ENCODE data around the gene NR2C2. TPM values are rescaled to one million over a fixed set of nuclear protein-coding genes. Genes with fewer than 3 reads are reported as not detected.

The NR2C2 gene
- total and polyA plus RNA-seq, 2 of the 13 experiments (the other 11 are each of a cell fraction or from before 2014, with no cell fraction given): 7.8 to 11.8 TPM

GRCh38 chr3:14920536-14920935 is 26.8 kb upstream of the NR2C2 start (continued):
- TF ChIP-seq CERS6 (CRISPR knock-in tag; IDR thresholded peaks at IDR 0.05) (no peak), ELF3 (CRISPR knock-in tag; IDR thresholded peaks at IDR 0.05) (no peak), PLSCR1 (CRISPR knock-in tag; IDR thresholded peaks at IDR 0.05; ENCODE audit: borderline replicate concordance) (no peak)

GRCh38 chr3:14921034-14921616 is 26.3 kb upstream of the NR2C2 start:
- H3K4me2 ChIP-seq (ENCODE audit: low read depth, low read length): peak overlapping the region; percentile 49
- intact Hi-C loops (cut with micrococcal nuclease; ENCODE audit: unreplicated experiment): loop anchor here (1.0 to 5.0 kb wide), 3 partner anchors 130 to 289 kb away; no protein-coding TSS in a partner anchor
- H4K20me1 ChIP-seq (ENCODE audit: insufficient read depth, low read length): no peaks in the 10 kb centered on the region
- peak; percentile 90 for ATAC-seq
- no peak overlapping the region for H3K27ac ChIP-seq (ENCODE audit: extremely low read length, insufficient read depth, low read length)
- H3K4me1 ChIP-seq (ENCODE audit: insufficient read depth, low read length): peaks cover 6% of the 10 kb centered on the region; the same call in 1 of the 2 replicates
- in situ Hi-C loops (cut with HindIII; ENCODE audit: extremely low pct_ligation_motif_present, low pct_unique_long_range_greater_than_20kb): loop anchor here (5.0 to 10.0 kb wide), 3 partner anchors 124 to 249 kb away; no protein-coding TSS in a partner anchor
- DNase-seq (ENCODE audit: low spot score): peak; percentile 68
- no peaks in the 10 kb centered on the region for H3K36me3 ChIP-seq (replicated peaks in 1 of 2; ENCODE audit: control insufficient read depth in 1 of 2, insufficient read depth in 2 of 2, low read length in 2 of 2)
- BruUV-seq (replicated peaks): no TSS peak
- POLR2A ChIA-PET: interaction anchor here (0.9 kb wide), 1 partner anchor 27 kb away, joined by 3 read pairs; no protein-coding TSS in a partner anchor
- peak; percentile 52 for FAIRE-seq
- H3K9ac ChIP-seq (ENCODE audit: insufficient read depth, low read depth, low read length): no peak overlapping the region
- H3K27me3 ChIP-seq (ENCODE audit: control insufficient read depth in 1 of 2, insufficient read depth in 2 of 2, low read length in 2 of 2): peaks cover 0 to 42% of the 10 kb centered on the region in 2 experiments; a peak in 2 of 5 replicates
- H3K79me2 ChIP-seq (ENCODE audit: insufficient read depth, low read length): no peaks in the 10 kb centered on the region
- CTCF ChIA-PET (ENCODE audit: low intra/inter-chr PET ratio, low total read pairs): interaction anchor here (1.2 to 2.9 kb wide), 4 partner anchors 130 to 287 kb away, joined by 6 to 31 read pairs (median 16); no protein-coding TSS in a partner anchor
- WGBS (ENCODE audit: low lambda C conversion rate): 63% methylated on average over 1 of the region's 10 CpGs
- H2AFZ ChIP-seq (ENCODE audit: low read length): no peak overlapping the region
- H3K4me3 ChIP-seq (replicated peaks in 1 of 3; ENCODE audit: insufficient read depth in 1 of 3, low read depth in 2 of 3, low read length in 3 of 3): no peak overlapping the region; a peak in 1 of 6 replicates
- no peaks in the 10 kb centered on the region for H3K9me3 ChIP-seq (ENCODE audit: low read length)
- TF ChIP-seq ATF5 (CRISPR knock-in tag; IDR thresholded peaks at IDR 0.05; ENCODE audit: low read depth) (no peak), GLMP (CRISPR knock-in tag; IDR thresholded peaks at IDR 0.05; ENCODE audit: borderline replicate concordance) (no peak), ZNF839 (CRISPR knock-in tag; IDR thresholded peaks at IDR 0.05; ENCODE audit: borderline replicate concordance) (no peak), CENPX (CRISPR knock-in tag; IDR thresholded peaks at IDR 0.05) (no peak), ZNF230 (CRISPR knock-in tag; IDR thresholded peaks at IDR 0.05) (no peak), RAD21 (CRISPR knock-in tag; IDR thresholded peaks at IDR 0.05) (peak; percentile 96), NR1H2 (CRISPR knock-in tag; IDR thresholded peaks at IDR 0.05; ENCODE audit: borderline replicate concordance, low read depth) (no peak), MATR3 (CRISPR knock-in tag; IDR thresholded peaks at IDR 0.05) (no peak), ZNF331 (CRISPR knock-in tag; IDR thresholded peaks at IDR 0.05) (peak; percentile 31; the same call in 1 of the 2 replicates), ZNF749 (CRISPR knock-in tag; IDR thresholded peaks at IDR 0.05; ENCODE audit: borderline replicate concordance) (no peak), CEBPG (CRISPR knock-in tag; IDR thresholded peaks at IDR 0.05) (no peak), NKX3-1 (CRISPR knock-in tag; IDR thresholded peaks at IDR 0.05) (no peak), HES4 (CRISPR knock-in tag; IDR thresholded peaks at IDR 0.05; ENCODE audit: borderline replicate concordance) (peak; percentile 52; the same call in 1 of the 2 replicates), TFAP4 (IDR thresholded peaks at IDR 0.05; ENCODE audit: borderline replicate concordance, low read depth) (no peak), SAFB2 (CRISPR knock-in tag; IDR thresholded peaks at IDR 0.05; ENCODE audit: borderline replicate concordance, low read depth) (no peak), FOXM1 (CRISPR knock-in tag; IDR thresholded peaks at IDR 0.05) (no peak)
